Transverse colon (tissue), 4 donors: ENCODE measurements around the gene TTC31. TPM values are rescaled to one million over a fixed set of nuclear protein-coding genes. Genes with fewer than 3 reads are reported as not detected.

Experiments
- DNase-seq: peaks from one replicate; pipeline ENCODE4 v3.0.0-alpha.2; 2019
- H3K27ac ChIP-seq, 4 donors: fragments of 200-600 bp; sonication (generic); 2 replicates each; pipeline ENCODE4 v1.5.1; 2016 to 2018; ENCODE audit warnings: inconsistent platforms in 4 of 4
- H3K27me3 ChIP-seq: fragments of 200-600 bp; sonication (generic); 2 replicates; pipeline ENCODE4 v1.5.1; 2017; ENCODE audit warnings: inconsistent platforms
- H3K36me3 ChIP-seq, 4 donors: fragments of 200-600 bp; sonication (generic); 2 replicates each; pipeline ENCODE4 v1.5.1; 2017 to 2019; ENCODE audit warnings: inconsistent platforms in 4 of 4
- H3K4me1 ChIP-seq, 4 donors: fragments of 200-600 bp; sonication (generic); 2 replicates each; pipeline ENCODE4 v1.5.1; 2017 to 2020; ENCODE audit warnings: inconsistent platforms in 4 of 4
- H3K4me3 ChIP-seq, 4 donors: fragments of 200-600 bp; sonication (generic); 1 replicate in 1 of 4; 2 replicates in 3 of 4; pipeline versions ENCODE4 v1.5.1 to v1.6.1; 2017 to 2019; ENCODE audit warnings: inconsistent platforms in 4 of 4
- H3K9me3 ChIP-seq, 2 donors: fragments of 200-600 bp; sonication (generic); 2 replicates each; pipeline ENCODE4 v1.5.1; 2017 to 2019; ENCODE audit warnings: inconsistent platforms in 2 of 2
- CTCF ChIP-seq, 5 experiments: fragments of 200-600 bp in 3 of 5; fragments of 450-650 bp in 2 of 5; sonication (generic) in 3 of 5; IDR thresholded peaks; 1 replicate in 2 of 5; 2 replicates in 3 of 5; pipeline ENCODE4 v1.5.1; 2016 to 2017; ENCODE audit warnings: antibody characterized with exemption in 5 of 5, inconsistent platforms in 3 of 5, mild to moderate bottlenecking in 2 of 5, moderate library complexity in 1 of 5
- EP300 ChIP-seq: sonication (generic); formaldehyde crosslinking; IDR thresholded peaks from one replicate; pipeline ENCODE4 v1.6.1; 2017; ENCODE audit warnings: antibody characterized with exemption, low read depth
- POLR2A ChIP-seq: fragments of 450-650 bp; IDR thresholded peaks from one replicate; pipeline ENCODE4 v1.6.1; 2016; ENCODE audit warnings: antibody characterized with exemption, mild to moderate bottlenecking, moderate library complexity
- POLR2AphosphoS5 ChIP-seq, 3 donors: sonication (generic); formaldehyde crosslinking; IDR thresholded peaks; one replicate each; pipeline ENCODE4 v1.6.1; 2016; ENCODE audit warnings: antibody characterized with exemption in 3 of 3
- WGBS, 2 donors: methylation state at CpG; one replicate each; pipeline ENCODE4 v1.1.5; 2018; ENCODE audit warnings: low coverage in 1 of 2; 5-methylcytosine and 5-hydroxymethylcytosine counted together
- in situ Hi-C, 4 donors: fragments of 200-750 bp; cut with MboI; loops; one replicate each; pipeline versions ENCODE4 v1.15.0 to v1.15.1; 2017; ENCODE audit warnings: low sequenced_read_pairs in 3 of 4, low pct_ligation_motif_present in 1 of 4, low pct_unique_long_range_greater_than_20kb in 1 of 4
- intact Hi-C: fragments of 100-400 bp; cut with DNase I; formaldehyde crosslinking; loops from one replicate; pipeline ENCODE4 v1.15.1; 2023; ENCODE audit warnings: low total_unique reads
- total RNA-seq, 4 donors: library from RNA; depleted of rRNA; stranded (reverse); fragments of >200 nt; gene quantifications; one replicate each; pipeline ENCODE4 v1.1.0, GENCODE V29; 2016

TTC31 gene
- total RNA-seq, 4 donors from 2014 or later, result 16.9 to 36.0 (median 32.0) TPM

- Histone ChIP-seq H3K27me3 (peaks cover 70% of the 10 kb centered on the region), H3K27ac (no peak overlapping the region), H3K4me3 (no peak overlapping the region), H3K4me1 (peaks cover 16 to 40% (median 35%) of the 10 kb centered on the region in 4 donors), H3K36me3 (no peaks in the 10 kb centered on the region), H3K9me3 (no peaks in the 10 kb centered on the region)
- no peak for TF ChIP-seq EP300
- no peak for TF ChIP-seq POLR2A
- no peak for TF ChIP-seq POLR2AphosphoS5 (IDR thresholded peaks at IDR 0.05)
- no peak for TF ChIP-seq CTCF (IDR thresholded peaks at IDR 0.05)
- in situ Hi-C loops, result no loop called here
- intact Hi-C loops, result no loop called here
- 87 to 95% methylated on average over 4 of the region's 4 CpGs for whole genome bisulfite sequencing, 2 donors
- DNase-seq, result no peak
These were observed 27.4 kb downstream of the TTC31 start for GRCh38 chr2:74510272-74510671.

DNA sequence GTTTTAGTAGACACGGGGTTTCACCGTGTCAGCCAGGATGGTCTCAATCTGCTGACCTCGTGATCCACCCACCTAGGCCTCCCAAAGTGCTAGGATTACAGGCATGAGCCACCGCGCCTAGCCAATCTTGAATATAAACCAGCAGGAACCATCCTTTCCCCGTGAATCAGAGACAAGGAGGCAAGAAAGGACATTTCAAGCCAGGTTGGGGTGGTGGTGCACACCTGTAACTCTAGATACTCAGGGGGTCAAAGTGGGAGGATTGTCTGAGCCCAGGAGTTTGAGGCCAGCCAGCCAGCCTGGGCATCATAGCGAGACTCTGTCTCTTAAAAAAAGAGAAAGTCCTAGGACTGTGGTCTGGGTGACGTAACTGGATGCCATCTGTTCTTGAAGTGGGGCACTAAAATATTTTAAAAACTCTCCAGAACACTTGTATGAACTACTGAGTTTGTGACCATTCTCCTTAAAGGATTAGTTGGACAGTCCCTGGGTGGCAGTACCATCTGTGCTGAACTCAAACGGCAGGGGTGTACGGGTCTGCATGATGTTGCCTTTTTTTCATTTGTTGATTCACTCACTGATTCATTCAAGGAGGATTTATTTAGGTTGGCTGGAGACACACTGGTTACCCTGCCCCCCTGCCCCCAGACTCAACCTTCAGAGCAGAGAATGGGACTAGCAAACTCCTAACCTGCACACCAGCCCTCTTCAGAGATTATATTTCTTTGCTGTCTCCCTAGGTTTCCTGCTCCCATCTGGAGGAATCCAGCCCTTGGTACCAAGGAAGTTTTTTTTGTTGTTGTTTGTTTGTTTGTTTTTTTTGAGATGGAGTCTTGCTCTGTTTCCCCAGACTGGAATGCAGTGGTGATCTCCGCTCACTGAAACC, 28.5 kb downstream of the TTC31 start:
- Histone ChIP-seq H3K4me3 (no peak overlapping the region), H3K4me1 (peaks cover 12 to 41% (median 35%) of the 10 kb centered on the region in 4 donors), H3K36me3 (no peaks in the 10 kb centered on the region), H3K27ac (no peak overlapping the region), H3K9me3 (no peaks in the 10 kb centered on the region), H3K27me3 (peaks cover 81% of the 10 kb centered on the region)
- DNase-seq, result no peak
- 39 to 54% methylated on average over 3 to 11 of the region's 11 CpGs for WGBS, 2 donors
- TF ChIP-seq POLR2A (no peak), EP300 (no peak), POLR2AphosphoS5 (IDR thresholded peaks at IDR 0.05) (no peak), CTCF (IDR thresholded peaks at IDR 0.05) (no peak)
- intact Hi-C loops, result no loop called here
- in situ Hi-C loops, result no loop called here

- WGBS, 2 donors, result 19% methylated on average over 11 of the region's 36 CpGs; no CpG with 5 or more reads in 1 of the 2 donors
- Histone ChIP-seq H3K36me3 (no peaks in the 10 kb centered on the region), H3K9me3 (no peaks in the 10 kb centered on the region), H3K27me3 (peaks cover 97% of the 10 kb centered on the region), H3K27ac (no peak overlapping the region), H3K4me1 (peaks cover 8 to 36% (median 31%) of the 10 kb centered on the region in 4 donors), H3K4me3 (no peak overlapping the region)
- intact Hi-C loops (no loop called here), in situ Hi-C loops (no loop called here)
- DNase-seq, result no peak
- TF ChIP-seq CTCF (IDR thresholded peaks at IDR 0.05) (no peak), EP300 (no peak), POLR2A (no peak), POLR2AphosphoS5 (IDR thresholded peaks at IDR 0.05) (no peak)
These were observed 30.1 kb downstream of the TTC31 start for GRCh38 chr2:74512744-74513604.
